K562 treated with DMSO at 1 percent for 48 hours (cell line): ENCODE results near the gene CPXM1. TPM values are rescaled to one million over a fixed set of nuclear protein-coding genes. Genes with fewer than 3 reads are reported as not detected.

Experiments
- total RNA-seq: library from RNA; unstranded; fragments of 300-600 nt; gene quantifications from 2 replicates; pipeline ENCODE4 v1.2.3, GENCODE V29; 2022; ENCODE audit warnings: low replicate concordance; ENCODE audit errors: extremely low read depth

CPXM1 gene
- total RNA-seq = not detected in 2 replicates

GRCh38 chr20:2800521-2801285, at the start of gene CPXM1:
Gene CPXM1, minus strand, starts transcription at chr20:2800627. Its CDS starts 55 bp downstream, at chr20:2800572.

GRCh38 chr20:2840138-2840966, 39.9 kb upstream of the CPXM1 start, which contains the start of the genes PCED1A and VPS16:
Gene PCED1A, minus strand, starts transcription at chr20:2840655. Its CDS starts 743 bp downstream, at chr20:2839912.
Gene VPS16, plus strand, starts transcription at chr20:2840745. Its CDS starts 30 bp downstream, at chr20:2840775.

GRCh38 chr20:2816030-2816582, 15.7 kb upstream of the CPXM1 start, which contains the start of gene TMEM239:
Gene TMEM239, plus strand, starts transcription at chr20:2816364. Its CDS starts 191 bp downstream, at chr20:2816555.

GRCh38 chr20:2814587-2815051, 14.2 kb upstream of the CPXM1 start, which contains the start of gene C20orf141:
Gene C20orf141, plus strand, starts transcription at chr20:2814987. Its CDS starts 198 bp downstream, at chr20:2815185.

Other genes starting within 250 kb of the CPXM1 start
- gene NOP56, start 148.0 kb downstream of the CPXM1 start, total RNA-seq = not detected in 2 replicates
- gene IDH3B, start 136.4 kb downstream of the CPXM1 start, total RNA-seq = not detected in 2 replicates
- not detected in 2 replicates for gene EBF4, start 107.8 kb downstream of the CPXM1 start, total RNA-seq
- gene C20orf141, start 14.4 kb upstream of the CPXM1 start, total RNA-seq = not detected in 2 replicates
- not detected in 2 replicates for gene TMEM239, start 15.7 kb upstream of the CPXM1 start, total RNA-seq
- gene PCED1A, start 40.0 kb upstream of the CPXM1 start, total RNA-seq = not detected in 2 replicates
- gene VPS16, start 40.1 kb upstream of the CPXM1 start, total RNA-seq = not detected in 2 replicates
- not detected in 2 replicates for gene PTPRA, start 72.9 kb upstream of the CPXM1 start, total RNA-seq
- gene GNRH2, start 243.0 kb upstream of the CPXM1 start, total RNA-seq = not detected in 2 replicates
- not detected in 2 replicates for gene MRPS26, start 245.4 kb upstream of the CPXM1 start, total RNA-seq